Ishikawa (cell line): Measurements from ENCODE around the gene EDN1.

ENCODE experiments used
- CEBPB ChIP-seq: IDR thresholded peaks from 2 replicates; pipeline ENCODE4 v1.6.1; 2012
- CREB1 ChIP-seq: IDR thresholded peaks from 2 replicates; pipeline ENCODE4 v1.6.1; 2012; ENCODE audit warnings: low read depth
- EGR1 ChIP-seq: IDR thresholded peaks from 2 replicates; pipeline ENCODE4 v1.6.1; 2012
- EP300 ChIP-seq: IDR thresholded peaks from 2 replicates; pipeline ENCODE4 v1.6.1; 2012; ENCODE audit warnings: borderline replicate concordance
- FOXM1 ChIP-seq: IDR thresholded peaks from 2 replicates; pipeline ENCODE4 v1.6.1; 2012; ENCODE audit warnings: low read depth, borderline replicate concordance
- NFIC ChIP-seq: IDR thresholded peaks from 2 replicates; pipeline ENCODE4 v1.6.1; 2012
- RAD21 ChIP-seq: IDR thresholded peaks from 2 replicates; pipeline ENCODE4 v1.6.1; 2012; ENCODE audit warnings: low read depth
- TAF1 ChIP-seq: IDR thresholded peaks from 2 replicates; pipeline ENCODE4 v1.6.1; 2012; ENCODE audit warnings: low read depth, mild to moderate bottlenecking
- TCF12 ChIP-seq: IDR thresholded peaks from 2 replicates; pipeline ENCODE4 v1.6.1; 2012; ENCODE audit warnings: low read depth
- TEAD4 ChIP-seq: IDR thresholded peaks from 2 replicates; pipeline ENCODE4 v1.6.1; 2012
- USF1 ChIP-seq: IDR thresholded peaks from 2 replicates; pipeline ENCODE4 v1.6.1; 2012
- YY1 ChIP-seq: IDR thresholded peaks from 2 replicates; pipeline ENCODE4 v1.6.1; 2012; ENCODE audit warnings: low read depth
- ZBTB7A ChIP-seq: IDR thresholded peaks from 2 replicates; pipeline ENCODE4 v1.6.1; 2012; ENCODE audit warnings: low read depth
- TF ChIP-seq, protein P1 (sequence below): IDR thresholded peaks from 2 replicates; pipeline ENCODE4 v1.6.1; 2012; ENCODE audit warnings: low read depth, mild to moderate bottlenecking
- TF ChIP-seq, protein P2 (sequence below): IDR thresholded peaks from 2 replicates; pipeline ENCODE4 v1.6.1; 2012

EDN1 gene

GRCh38 chr6:12289933-12290820 is at the start of gene EDN1:
Gene EDN1, plus strand, starts transcription at chr6:12290361. Its CDS starts 269 bp downstream, at chr6:12290630.
- TF ChIP-seq EGR1 (no peak), TAF1 (no peak), RAD21 (peak; percentile 21; the same call in 1 of the 2 replicates), CREB1 (no peak), CEBPB (no peak), FOXM1 (0 out of 2 replicates have a peak, but pooled peaks have one; percentile 15), YY1 (no peak), TCF12 (no peak; the same call in 1 of the 2 replicates), USF1 (no peak), EP300 (0 out of 2 replicates have a peak, but pooled peaks have one; percentile 6), ZBTB7A (no peak), NFIC (no peak; the same call in 1 of the 2 replicates), TEAD4 (0 out of 2 replicates have a peak, but pooled peaks have one; percentile 29)
- TF ChIP-seq, protein P1, sequence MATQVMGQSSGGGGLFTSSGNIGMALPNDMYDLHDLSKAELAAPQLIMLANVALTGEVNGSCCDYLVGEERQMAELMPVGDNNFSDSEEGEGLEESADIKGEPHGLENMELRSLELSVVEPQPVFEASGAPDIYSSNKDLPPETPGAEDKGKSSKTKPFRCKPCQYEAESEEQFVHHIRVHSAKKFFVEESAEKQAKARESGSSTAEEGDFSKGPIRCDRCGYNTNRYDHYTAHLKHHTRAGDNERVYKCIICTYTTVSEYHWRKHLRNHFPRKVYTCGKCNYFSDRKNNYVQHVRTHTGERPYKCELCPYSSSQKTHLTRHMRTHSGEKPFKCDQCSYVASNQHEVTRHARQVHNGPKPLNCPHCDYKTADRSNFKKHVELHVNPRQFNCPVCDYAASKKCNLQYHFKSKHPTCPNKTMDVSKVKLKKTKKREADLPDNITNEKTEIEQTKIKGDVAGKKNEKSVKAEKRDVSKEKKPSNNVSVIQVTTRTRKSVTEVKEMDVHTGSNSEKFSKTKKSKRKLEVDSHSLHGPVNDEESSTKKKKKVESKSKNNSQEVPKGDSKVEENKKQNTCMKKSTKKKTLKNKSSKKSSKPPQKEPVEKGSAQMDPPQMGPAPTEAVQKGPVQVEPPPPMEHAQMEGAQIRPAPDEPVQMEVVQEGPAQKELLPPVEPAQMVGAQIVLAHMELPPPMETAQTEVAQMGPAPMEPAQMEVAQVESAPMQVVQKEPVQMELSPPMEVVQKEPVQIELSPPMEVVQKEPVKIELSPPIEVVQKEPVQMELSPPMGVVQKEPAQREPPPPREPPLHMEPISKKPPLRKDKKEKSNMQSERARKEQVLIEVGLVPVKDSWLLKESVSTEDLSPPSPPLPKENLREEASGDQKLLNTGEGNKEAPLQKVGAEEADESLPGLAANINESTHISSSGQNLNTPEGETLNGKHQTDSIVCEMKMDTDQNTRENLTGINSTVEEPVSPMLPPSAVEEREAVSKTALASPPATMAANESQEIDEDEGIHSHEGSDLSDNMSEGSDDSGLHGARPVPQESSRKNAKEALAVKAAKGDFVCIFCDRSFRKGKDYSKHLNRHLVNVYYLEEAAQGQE = peak; percentile 42
- TF ChIP-seq, protein P2, sequence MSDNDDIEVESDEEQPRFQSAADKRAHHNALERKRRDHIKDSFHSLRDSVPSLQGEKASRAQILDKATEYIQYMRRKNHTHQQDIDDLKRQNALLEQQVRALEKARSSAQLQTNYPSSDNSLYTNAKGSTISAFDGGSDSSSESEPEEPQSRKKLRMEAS = peak; percentile 79

DNA sequence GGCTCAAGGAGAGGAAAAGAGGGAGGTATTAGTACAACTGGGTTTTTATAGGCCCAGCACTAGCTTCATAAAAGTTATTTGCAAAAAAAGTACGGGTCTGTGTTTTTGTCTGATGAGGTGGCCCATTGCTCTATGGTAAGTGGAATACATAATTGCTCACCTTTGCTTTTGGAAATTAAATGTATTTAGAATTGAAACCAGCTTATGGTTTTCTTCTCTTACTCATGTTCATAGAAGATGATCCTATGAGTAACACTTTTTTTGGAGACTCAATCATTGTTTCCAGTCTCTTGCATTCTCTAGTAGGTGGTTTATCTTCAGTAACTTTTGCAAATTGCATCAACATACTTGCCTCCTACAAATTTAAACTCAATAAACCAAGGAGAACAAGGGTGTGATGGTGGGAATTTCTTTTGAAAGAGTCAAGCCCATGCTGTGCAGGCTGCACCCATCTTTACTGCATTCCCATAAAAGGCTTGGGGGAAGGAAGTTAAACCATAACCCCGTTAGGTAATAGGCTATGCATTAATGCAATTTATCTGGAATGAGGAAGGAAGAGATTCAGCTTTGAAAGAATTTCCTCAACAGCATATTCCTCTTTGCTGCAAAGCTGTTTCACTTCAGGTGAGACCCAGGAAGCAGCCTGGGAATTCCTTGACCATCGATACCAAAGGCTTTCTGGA is 48.5 kb upstream of the EDN1 start:
- TF ChIP-seq CREB1 = no peak
- no peak for TF ChIP-seq TCF12
- TF ChIP-seq CEBPB = no peak
- TF ChIP-seq ZBTB7A = no peak
- no peak for TF ChIP-seq TEAD4
- TF ChIP-seq, protein P1 = no peak
- TF ChIP-seq USF1 = no peak
- no peak for TF ChIP-seq RAD21

GRCh38 chr6:12243169-12243568 is 47.0 kb upstream of the EDN1 start:
- TF ChIP-seq TCF12 (no peak), NFIC (no peak)

DNA sequence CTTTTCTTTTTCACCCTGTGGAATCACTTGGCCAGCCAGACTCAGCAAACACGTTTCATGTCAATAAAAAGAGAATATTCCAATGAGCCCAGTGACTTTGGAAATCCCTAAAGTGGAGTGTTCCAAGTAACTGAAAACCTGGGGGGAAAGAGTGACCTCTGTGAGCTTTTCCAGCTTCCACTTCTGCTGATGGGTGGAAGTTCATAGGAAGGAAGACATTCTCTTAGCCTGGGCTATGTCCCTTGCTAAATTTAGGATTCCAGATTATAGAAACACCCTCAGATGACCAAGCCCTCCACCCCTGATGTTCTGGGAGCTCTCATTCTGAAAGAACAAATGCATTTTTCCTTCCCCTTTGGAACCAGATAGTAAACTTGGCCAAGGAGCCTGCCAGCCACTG is 44.8 kb upstream of the EDN1 start:
- no peak for TF ChIP-seq TAF1
- TF ChIP-seq TEAD4 = no peak
- TF ChIP-seq EGR1 = no peak
- TF ChIP-seq ZBTB7A = no peak
- no peak for TF ChIP-seq CEBPB
- no peak for TF ChIP-seq YY1
- no peak for TF ChIP-seq USF1
- no peak for TF ChIP-seq NFIC
- TF ChIP-seq, protein P1 = no peak
- TF ChIP-seq TCF12 = no peak
- TF ChIP-seq CREB1 = no peak
- TF ChIP-seq FOXM1 = no peak
- TF ChIP-seq, protein P2 = no peak
- TF ChIP-seq EP300 = no peak
- TF ChIP-seq RAD21 = no peak
